LNCAP (cell line): ENCODE measurements around the gene PMS1.

Experiments used
- TF ChIP-seq, protein P1 (sequence below): fragments of 450-650 bp; IDR thresholded peaks from 2 replicates; pipeline ENCODE4 v1.5.1; 2017; ENCODE audit warnings: mild to moderate bottlenecking

The PMS1 gene

DNA sequence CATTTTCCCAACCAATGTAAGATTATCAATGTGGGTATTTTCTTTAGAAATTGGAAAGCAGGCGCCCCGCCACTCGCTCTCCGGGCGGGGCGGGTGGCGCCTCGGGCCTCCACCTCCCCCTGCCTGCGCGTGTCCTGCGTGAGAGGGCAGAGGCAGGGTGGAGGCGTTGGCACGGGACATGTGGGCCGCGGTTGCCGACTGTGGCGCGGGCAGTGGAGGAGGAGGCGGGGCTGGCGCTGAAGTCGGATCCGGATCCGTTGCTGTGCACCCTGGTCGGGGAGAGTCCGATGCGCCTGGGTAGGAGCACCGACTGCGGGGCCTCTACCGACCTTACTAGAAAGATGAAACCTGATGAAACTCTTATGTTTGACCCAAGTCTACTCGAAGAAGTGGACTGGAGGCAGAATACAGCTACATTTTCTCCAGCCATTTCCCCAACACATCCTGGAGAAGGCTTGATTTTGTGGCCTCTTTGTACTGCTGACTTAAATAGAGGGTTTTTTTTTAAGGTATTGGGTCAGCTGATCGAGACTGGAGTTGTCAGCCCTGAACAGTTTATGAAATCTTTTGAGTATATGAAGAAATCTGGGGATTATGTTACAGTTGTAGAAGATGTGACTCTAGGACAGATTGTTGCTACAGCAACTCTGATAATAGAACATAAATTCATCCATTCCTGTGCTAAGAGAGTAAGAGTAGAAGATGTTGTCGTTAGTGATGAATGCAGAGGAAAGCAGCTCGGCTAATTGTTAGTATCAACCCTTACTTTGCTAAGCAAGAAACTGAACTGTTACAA lies 37.9 kb downstream of the PMS1 start:
- TF ChIP-seq, protein P1, sequence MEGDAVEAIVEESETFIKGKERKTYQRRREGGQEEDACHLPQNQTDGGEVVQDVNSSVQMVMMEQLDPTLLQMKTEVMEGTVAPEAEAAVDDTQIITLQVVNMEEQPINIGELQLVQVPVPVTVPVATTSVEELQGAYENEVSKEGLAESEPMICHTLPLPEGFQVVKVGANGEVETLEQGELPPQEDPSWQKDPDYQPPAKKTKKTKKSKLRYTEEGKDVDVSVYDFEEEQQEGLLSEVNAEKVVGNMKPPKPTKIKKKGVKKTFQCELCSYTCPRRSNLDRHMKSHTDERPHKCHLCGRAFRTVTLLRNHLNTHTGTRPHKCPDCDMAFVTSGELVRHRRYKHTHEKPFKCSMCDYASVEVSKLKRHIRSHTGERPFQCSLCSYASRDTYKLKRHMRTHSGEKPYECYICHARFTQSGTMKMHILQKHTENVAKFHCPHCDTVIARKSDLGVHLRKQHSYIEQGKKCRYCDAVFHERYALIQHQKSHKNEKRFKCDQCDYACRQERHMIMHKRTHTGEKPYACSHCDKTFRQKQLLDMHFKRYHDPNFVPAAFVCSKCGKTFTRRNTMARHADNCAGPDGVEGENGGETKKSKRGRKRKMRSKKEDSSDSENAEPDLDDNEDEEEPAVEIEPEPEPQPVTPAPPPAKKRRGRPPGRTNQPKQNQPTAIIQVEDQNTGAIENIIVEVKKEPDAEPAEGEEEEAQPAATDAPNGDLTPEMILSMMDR, result no peak

DNA sequence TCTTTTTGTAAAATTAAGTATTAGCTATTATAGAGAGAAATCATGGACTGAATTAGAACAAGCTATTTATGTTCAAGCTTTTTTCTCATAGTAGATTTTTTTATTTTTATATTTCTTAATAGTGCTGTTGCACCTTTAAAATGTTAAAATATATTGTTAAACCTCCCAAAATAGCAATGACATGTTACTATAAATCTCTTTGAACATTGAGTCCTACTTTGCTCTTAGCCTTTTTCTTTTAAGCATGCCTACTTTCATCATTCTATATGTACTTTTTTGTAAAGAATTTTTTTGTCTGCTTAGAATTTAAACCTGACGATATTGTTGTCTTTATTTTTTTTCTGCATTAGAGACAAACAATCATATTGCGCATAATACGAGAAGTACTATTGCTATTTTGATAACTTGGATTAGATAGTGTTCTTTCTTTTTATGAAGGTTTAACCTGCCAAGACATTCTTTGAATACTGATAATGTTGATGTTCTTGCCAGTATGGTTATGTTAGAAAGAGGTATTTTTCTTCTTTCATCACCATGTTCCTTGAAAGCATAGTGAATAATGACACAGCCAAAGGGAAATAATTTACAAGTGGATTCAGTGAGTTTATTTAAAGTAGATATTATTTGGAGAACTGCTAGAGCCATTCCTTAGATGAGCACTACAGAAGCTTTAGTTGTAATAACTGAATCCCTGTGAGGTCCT lies 40.6 kb downstream of the PMS1 start:
- TF ChIP-seq, protein P1, result no peak

DNA sequence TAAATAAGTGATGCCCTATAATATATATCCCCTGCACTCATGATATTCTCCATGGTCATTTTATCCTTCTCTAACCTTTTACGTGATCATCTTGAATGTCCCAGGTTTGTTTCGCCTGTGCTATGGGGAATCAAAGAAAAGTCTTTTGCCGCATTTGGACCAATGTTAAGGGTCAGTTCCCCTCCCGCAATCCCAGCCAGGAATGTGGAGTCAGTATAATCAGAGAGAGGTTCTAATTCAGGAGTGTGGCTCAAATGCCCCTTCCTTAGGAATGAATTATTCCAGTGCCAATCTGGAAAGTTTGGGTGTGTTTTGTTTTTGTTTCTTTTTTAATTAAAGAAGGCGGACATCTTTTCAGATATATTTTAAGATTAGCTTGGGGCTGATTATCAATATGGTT lies 41.8 kb downstream of the PMS1 start:
- TF ChIP-seq, protein P1, result no peak

DNA sequence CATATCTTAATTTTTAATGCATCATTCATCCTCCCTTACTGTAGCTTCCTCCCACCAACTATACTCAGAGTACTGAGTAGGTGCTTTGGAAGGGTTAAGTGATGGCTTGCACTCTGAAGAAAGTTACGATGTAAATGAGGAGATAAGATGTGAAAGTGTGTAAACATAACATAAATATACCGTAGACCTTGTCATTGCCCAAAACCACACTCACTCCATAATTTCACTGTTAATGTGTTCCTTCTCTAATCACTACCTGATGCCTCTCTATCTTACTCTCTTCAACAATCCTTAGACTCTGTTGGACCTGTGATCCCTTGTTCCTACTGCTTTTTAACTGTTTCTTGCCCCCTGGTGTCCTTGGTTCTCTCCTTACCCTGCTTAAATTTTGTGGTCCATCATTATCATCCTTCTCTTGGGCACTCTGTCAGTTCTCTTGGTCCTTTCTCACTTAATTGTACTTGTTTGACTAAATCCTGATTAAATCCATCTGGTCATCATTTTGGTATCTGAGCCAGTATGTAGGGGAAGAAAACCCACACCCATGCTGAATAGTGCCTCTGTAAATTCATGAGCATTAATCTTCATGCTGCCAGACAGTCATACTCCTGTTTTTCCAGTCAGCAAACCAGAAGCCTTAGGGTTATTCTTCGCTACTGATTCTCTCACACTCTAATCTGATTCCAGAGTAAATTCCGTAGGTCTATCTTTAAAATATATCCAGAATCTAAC lies 45.0 kb downstream of the PMS1 start:
- TF ChIP-seq, protein P1, result no peak

DNA sequence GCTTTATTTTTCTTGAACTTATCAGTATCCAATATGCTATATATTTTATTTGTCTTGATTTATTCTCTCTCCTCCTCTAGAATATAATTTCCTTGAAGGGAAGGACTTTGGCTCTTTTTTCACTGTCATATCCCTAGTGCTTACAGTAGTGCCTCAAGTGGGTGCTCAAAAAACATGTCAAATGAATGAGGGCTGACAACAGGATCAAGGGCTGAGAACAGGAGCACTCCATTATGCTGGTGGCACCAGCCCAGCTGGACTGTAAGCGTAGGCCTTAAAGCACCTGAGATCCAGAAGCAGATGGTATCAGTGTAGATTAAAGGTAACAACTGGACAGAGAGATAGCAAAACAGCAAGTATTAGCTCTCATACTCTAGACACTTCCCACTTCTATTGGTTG lies 46.3 kb downstream of the PMS1 start:
- TF ChIP-seq, protein P1, result no peak

DNA sequence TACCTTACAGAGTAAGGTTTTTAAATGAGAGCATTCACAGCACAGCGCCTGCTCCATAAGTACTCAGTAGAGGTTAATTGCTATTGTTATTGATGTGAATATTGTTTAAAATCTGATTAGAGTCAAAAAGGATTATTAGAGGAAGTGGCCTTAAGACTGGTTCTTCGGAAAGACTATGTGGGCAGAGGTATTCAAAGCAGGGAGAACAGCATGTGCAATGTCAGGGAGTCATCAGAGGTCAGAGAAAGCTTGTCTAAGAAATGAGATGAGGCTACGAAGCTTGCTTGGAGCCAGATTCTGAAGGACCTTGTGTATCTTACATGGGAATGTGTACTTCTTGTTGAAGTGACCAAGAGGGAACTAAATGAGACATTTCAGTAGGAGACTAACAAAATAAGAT lies 49.8 kb downstream of the PMS1 start:
- TF ChIP-seq, protein P1, result no peak

DNA sequence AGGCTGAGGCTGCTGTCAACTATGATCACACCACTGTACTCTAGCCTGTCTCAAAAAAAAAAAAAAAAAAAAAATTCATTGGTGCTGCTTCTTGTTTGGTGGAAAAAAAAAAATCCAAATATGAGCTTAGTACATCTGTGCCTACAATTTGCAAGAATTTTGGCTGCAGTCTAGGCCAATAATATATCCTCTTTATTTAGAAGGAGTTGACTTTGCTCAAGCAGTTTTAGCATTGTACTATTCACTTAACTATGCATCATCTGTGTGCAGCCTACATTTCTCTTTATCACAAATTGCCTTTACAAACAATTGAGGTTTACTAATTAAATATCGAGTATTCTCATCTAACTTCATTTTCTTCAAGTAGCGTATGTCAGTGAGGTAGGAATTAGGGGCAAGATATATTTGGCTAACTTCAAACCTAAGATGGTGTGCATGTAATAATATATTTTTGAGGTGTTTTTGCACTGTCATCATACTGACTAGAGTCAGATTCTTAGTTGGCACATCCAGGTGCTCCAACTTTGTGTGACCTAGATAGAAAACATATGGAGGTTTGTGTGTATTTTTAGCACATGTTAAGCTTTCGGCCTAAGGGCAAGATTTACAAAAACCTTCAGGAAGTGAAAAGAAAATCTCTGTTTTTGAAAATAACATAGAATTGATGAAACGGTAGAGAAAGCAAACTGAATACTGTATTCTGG lies 51.8 kb downstream of the PMS1 start:
- TF ChIP-seq, protein P1, result no peak
